ENCODE results near the gene HS3ST3B1.

DNA sequence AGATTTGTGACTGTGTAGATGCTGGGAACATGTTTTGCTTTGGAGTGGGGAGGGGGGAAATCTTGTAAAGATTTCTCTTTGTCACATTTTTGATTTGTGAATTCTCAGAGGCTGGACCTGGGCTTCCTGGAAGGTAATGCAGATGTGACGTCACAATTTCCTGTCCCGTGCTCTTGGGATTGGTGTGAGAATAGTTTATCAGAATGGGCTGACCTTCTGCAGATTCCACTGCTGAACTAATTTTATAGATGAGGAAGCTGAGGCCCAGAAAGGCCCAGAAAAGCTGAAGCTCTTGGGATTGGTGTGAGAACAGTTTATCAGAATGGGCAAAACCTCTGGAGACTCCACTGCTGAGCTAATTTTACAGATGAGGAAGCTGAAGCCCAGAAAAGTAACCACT, 34.0 kb downstream of the HS3ST3B1 start:
- TF ChIP-seq REPIN1 (tag by site-specific recombination; IDR thresholded peaks at IDR 0.05; ENCODE audit: low read depth) (no peak), ZNF341 (tag by site-specific recombination; IDR thresholded peaks at IDR 0.05; ENCODE audit: low read depth) (no peak), MEIS1 (CRISPR knock-in tag; IDR thresholded peaks at IDR 0.05; ENCODE audit: borderline replicate concordance) (no peak)
- TF ChIP-seq, protein P1, sequence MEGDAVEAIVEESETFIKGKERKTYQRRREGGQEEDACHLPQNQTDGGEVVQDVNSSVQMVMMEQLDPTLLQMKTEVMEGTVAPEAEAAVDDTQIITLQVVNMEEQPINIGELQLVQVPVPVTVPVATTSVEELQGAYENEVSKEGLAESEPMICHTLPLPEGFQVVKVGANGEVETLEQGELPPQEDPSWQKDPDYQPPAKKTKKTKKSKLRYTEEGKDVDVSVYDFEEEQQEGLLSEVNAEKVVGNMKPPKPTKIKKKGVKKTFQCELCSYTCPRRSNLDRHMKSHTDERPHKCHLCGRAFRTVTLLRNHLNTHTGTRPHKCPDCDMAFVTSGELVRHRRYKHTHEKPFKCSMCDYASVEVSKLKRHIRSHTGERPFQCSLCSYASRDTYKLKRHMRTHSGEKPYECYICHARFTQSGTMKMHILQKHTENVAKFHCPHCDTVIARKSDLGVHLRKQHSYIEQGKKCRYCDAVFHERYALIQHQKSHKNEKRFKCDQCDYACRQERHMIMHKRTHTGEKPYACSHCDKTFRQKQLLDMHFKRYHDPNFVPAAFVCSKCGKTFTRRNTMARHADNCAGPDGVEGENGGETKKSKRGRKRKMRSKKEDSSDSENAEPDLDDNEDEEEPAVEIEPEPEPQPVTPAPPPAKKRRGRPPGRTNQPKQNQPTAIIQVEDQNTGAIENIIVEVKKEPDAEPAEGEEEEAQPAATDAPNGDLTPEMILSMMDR (tag by site-specific recombination; IDR thresholded peaks at IDR 0.05): no peak
